Stimulated activated naive CD4-positive, alpha-beta T cell (primary cell): ENCODE data around the gene FKBP4.
A peak's percentile ranks its signal among the peaks of the same experiment; 100 is the strongest.

Source experiments
- DNase-seq, 6 experiments: peaks; one replicate each; lab custom pipeline; 2025; lab: John Stamatoyannopoulos, UW

Gene FKBP4

DNA sequence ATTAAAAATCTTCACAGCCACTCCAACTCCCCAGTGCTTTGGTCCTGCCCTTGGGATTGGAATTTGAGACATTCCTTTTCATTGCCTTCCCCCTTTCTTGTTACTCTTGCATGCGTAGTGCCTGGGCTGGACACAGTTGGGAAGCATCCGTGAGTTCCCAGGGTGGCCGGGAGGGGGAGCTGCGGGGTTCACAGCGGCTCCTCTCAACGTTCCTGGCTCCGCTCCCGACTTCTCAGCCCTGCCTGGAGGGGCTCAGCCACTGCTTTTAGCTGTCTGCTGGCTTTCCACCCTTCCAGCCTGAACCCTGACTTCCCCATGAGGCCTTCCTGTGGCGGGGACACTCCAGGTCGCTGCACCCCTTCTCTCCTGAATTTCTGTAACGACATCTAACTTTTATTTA, 58.9 kb downstream of the FKBP4 start:
- peak in 5 of 6 experiments; percentile 5 to 23 (median 7) for DNase-seq
